ENCODE data around the gene RAN.

- TF ChIP-seq CTCF (IDR thresholded peaks at IDR 0.05): no peak
- TF ChIP-seq POLR2A (IDR thresholded peaks at IDR 0.05): no peak
Measured at GRCh38 chr12:130877333-130877732, 5.5 kb downstream of the RAN start.
